SW 1271 (cell line): ENCODE measurements around the gene STARD8.
"Not testable (repeated sequence)": the region's sequence is repeated elsewhere in the genome, so short reads cannot be mapped to it uniquely, and the experiment has no call there.

Source experiments
- DNase-seq, 2 experiments: peaks; one replicate each; lab custom pipeline; 2025; lab: John Stamatoyannopoulos, UW

STARD8 gene

GRCh38 chrX:68647156-68647957 is at the start of gene STARD8:
Gene STARD8 (plus strand): TSS chrX:68647666. CDS start chrX:68647883, 217 bp downstream.
- DNase-seq: peak in 1 of 2 experiments; percentile 58

- no peak for DNase-seq
These were observed 48.6 kb upstream of the STARD8 start for GRCh38 chrX:68598841-68599240.

DNA sequence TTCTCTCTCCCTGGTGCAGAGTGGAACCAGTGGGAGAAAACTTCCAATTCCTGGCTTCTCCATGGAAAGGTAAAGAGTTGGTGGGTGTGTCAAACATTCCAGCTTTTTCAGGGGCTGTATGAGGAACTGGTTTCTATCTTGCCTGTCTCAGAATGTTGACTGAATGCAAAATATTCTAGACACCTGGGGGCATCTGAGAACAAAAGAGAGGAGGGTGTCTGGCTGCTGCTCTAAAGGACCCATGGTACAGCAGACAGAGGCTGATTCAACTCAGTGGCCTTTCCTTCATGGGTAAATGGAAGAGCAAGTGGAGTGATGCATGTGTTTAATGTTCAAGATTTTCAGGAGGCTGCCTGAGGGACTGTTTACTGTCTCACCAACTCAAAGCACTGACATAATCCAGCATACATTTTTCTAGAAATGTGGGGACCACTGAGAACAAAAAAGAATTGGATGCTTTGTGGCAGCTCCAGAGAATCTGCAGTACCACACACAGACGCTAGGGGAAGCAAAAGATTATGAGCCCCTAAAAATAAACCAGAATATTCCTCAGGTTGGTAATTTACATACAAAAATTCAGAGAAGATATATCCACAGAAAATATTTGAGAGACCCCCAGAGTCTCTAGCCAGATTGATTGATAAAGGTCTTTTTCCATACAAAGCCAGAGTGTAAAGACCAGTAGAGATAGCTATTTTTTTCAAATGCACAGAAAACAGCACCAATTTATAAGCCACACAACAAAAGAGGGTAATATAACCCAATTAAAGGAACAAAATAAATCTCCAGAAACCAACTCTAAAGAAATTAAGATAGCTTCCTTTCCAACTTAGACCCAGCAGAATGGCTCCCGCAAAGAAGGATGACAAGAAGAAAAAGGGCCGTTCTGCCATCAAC is 48.0 kb upstream of the STARD8 start:
- no peak for DNase-seq

DNA sequence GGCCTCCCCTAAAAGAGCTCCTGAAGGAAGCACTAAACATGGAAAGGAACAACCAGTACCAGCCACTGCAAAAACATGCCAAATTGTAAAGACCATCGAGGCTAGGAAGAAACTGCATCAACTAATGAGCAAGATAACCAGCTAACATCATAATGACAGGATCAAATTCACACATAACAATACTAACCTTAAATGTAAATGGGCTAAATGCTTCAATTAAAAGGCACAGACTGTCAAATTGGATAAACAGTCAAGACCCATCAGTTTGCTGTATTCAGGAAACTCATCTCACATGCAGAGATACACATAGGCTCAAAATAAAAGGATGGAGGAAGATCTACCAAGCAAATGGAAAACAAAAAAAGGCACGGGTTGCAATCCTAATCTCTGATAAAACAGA is 43.2 kb upstream of the STARD8 start:
- DNase-seq: not testable (repeated sequence)

DNA sequence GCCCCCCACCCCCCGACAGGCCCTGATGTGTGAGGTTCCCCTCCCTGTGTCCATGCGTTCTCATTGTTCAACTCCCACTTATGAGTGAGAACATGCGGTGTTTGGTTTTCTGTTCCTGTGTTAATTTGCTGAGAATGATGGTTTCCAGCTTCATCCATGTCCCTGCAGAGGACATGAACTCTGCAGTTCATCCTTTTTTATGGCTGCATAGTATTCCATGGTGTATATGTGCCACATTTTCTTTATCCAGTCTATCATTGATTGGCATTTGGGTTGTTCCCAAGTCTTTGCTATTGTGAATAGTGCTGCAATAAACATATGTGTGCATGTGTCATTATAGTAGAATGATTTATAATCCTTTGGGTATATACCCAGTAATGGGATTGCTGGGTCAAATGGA is 32.7 kb upstream of the STARD8 start:
- DNase-seq: not testable (repeated sequence)

DNA sequence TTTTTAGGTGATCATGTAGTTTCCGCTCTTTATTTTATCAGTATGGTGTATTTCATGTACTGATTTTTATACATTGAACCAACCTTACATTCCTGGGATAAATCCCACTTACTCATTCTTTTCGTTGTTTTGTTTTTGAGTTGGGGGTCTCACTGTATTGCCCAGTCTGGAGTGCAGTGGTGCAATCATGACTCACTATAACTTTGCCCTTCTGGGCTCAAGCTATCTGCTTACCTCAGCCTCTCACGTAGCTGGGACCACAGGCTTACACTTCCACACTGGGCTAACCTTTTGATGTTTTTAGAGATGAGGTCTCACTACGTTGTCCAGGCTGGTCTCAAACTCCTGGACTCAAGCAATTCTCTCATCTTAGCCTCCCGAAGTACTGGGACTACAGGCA is 19.5 kb upstream of the STARD8 start:
- DNase-seq: no peak

GRCh38 chrX:68629936-68630335 is 17.5 kb upstream of the STARD8 start:
- DNase-seq: not testable (repeated sequence)

GRCh38 chrX:68631336-68631735 is 16.1 kb upstream of the STARD8 start:
- no peak for DNase-seq

GRCh38 chrX:68632491-68632890 is 15.0 kb upstream of the STARD8 start:
- no peak for DNase-seq

- DNase-seq: no peak
These were observed 13.5 kb upstream of the STARD8 start for GRCh38 chrX:68633981-68634380.

- no peak for DNase-seq
These were observed 12.7 kb upstream of the STARD8 start for GRCh38 chrX:68634649-68635227.

- no peak for DNase-seq
These were observed 6.8 kb upstream of the STARD8 start for GRCh38 chrX:68640661-68641060.

DNA sequence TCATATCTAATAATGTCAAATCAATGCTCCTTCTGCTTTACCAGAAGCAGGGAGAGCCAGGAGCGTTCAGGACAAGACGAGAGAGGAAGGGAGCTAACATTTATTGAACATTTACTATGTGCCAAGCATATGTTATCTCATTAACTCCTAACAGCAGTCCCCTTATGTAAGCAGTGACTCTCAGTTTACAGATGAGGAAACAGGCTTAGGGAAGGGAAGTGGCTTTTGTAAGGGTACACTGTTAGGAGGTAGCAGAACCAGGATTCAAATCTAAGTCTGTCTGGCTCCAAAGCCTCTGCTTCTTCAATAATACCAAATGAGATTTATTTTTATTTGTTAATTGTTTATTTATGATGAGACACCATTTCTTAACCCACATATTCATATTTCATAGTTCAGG is 2.6 kb upstream of the STARD8 start:
- DNase-seq: no peak

DNA sequence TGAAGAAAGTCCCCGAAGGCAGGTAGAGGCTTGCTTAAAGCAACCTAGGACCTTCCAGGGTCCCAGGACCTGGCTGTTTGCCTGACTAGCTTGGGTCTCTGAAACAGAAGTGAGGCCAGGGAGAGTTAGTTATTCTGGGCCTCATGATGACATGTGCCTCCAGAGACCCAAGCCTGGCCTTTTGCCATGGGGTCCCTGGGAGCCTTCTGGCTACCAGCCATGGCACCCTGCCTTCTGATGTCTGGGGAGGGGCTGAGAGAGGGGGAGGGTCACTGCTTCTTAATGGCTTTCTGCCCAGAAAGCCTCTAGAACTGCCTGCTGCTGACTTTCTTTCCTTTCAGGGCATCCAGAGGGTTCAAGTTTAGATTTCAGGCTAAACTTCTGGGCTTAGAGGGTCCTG is 1.0 kb upstream of the STARD8 start:
- DNase-seq: no peak

DNA sequence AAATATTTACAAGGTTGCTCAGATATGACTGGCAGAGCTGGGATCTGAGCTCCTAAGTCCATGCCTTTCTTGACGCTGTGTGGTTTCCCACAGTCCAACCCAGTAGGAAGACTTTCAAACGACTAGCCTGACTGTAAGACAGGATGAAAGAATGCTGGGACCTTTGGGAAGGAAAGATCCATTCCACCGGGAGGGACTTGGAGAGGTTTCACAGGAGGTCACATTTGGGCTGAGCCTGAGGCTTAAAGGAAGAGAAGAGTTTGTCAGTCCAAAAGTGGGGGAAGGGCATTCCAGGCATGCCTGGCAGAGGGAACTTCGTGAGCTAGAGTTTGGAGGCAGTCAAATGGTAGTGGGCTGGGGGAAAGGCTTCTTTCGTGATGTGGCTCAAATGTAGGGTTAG is 1.5 kb downstream of the STARD8 start:
- DNase-seq: no peak

GRCh38 chrX:68650491-68650890 is 3.0 kb downstream of the STARD8 start:
- DNase-seq: no peak

- DNase-seq: no peak
These were observed 3.6 kb downstream of the STARD8 start for GRCh38 chrX:68651110-68651509.

DNA sequence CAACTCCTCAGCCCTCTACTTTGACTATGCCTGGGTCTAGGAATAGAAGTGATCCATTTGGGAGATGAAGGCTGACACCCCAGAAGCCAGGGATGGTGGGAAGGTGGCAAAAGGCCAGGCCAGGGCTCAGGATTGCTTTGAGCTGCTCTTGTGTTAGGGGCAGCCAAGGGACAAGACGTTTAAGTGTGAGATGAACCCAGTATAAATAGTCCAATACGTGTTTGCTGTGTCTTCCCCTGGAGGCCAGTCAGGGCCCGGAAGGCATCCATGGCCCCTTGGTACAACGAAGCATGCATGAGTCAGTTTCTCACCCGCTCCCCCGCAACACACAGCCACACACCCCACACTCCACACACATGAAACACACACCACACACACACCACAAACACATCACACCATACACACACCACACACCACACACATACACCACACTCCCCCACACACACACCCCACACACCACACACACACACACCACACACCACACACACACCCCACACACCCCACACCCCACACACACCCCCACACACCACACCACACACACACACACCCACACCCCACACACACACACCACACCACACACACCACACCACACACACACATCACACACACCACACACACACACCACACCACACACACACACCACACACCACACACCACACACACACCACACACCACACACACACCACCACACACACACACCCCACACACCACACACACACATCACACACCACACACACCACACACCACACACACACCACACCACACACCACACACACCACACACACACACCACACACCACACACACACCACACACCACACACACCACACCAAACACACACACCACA is 5.1 kb downstream of the STARD8 start:
- peak in 1 of 2 experiments; percentile 1 for DNase-seq

DNA sequence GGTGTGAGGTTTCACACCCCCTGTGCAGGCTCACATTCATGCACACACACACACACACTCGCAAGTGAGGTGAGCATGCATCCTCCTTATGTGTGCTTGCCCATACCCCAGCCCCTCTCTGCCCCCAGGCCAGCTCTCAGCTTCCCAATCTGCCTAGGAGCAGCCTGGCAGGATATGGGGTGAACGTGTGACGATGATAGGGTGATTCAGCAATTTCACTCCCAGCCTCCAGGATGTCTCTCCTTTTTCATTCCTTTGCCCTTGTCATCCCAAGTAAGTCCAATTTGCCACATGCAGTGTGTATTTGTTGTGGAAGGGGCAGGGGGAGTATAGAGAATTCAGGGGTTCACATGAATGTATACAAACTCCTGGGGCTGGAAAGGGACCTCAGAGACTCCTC is 7.2 kb downstream of the STARD8 start:
- DNase-seq: no peak

DNA sequence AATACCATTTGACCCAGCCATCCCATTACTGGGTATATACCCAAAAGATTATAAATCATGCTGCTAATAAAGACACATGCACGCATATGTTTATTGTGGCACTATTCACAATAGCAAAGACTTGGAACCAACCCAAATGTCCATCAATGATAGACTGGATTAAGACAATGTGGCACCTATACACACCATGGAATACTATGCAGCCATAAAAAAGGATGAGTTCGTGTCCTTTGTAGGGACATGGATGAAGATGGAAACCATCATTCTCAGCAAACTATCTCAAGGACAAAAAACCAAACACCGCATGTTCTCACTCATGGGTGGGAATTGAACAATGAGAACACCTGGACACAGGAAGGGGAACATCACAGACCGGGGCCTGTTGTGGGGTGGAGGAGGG is 9.0 kb downstream of the STARD8 start:
- DNase-seq: not testable (repeated sequence)

DNA sequence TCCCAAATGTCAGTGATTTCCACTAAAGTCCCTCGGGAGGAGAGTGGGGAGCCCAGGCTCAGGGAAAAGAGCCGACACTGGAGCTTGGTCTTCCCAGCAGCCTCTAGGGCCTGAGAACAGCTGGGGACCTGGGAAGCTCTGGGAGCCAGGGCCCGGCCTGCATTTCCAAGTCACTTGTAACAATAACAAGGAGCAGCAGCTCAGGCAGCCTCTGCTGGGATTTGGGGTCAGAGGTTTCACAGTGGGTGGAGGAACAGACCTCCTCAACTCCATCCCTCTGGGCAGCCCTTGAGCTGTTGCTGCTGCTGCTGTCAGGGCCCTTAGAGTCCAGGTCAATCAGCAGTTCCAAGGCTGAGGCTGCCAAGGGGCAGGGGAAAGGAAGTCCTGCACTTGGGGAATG is 11.1 kb downstream of the STARD8 start:
- no peak for DNase-seq

DNA sequence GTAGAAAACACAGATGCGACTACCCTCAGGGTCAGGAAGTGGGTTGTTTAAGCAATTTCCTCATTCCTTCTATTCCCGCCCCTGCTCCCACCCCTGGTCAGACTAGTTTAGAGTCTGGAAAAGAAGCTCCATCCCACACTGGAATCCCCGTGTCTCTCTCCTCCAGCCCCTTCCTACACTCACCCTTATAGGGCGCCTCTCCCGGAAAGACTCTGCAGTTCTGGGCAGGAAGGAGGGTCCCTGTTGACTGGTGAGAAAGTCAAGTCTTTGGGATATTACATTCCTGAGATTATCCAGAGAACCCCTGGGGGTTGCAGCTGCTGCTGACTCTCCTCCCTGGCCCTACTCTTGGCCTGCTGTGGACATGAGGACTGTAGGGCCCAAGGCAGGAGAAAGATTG is 11.9 kb downstream of the STARD8 start:
- DNase-seq: no peak
